H1 (cell line): ENCODE data around the gene ARNT2. TPM values are rescaled to one million over a fixed set of nuclear protein-coding genes. Genes with fewer than 3 reads are reported as not detected.

Source experiments
- ASH2L ChIP-seq: fragments of 200-600, 300-600 bp; sonication (generic); IDR thresholded peaks from one replicate; pipeline ENCODE4 v1.7.1; 2017; ENCODE audit warnings: low read length
- CHD7 ChIP-seq: fragments of 300-600 bp; sonication (generic); IDR thresholded peaks from 2 replicates; pipeline ENCODE4 v1.7.1; 2012; ENCODE audit warnings: low read length, moderate library complexity, mild to moderate bottlenecking, inconsistent platforms; ENCODE audit not compliant: insufficient replicate concordance
- CTCF ChIP-seq, 3 experiments: IDR thresholded peaks; 1 replicate in 2 of 3; 2 replicates in 1 of 3; pipeline versions ENCODE4 v1.5.1 to v1.6.1; 2011; ENCODE audit warnings: low read length in 3 of 3, mild to moderate bottlenecking in 3 of 3, inconsistent platforms in 2 of 3, low read depth in 1 of 3, moderate library complexity in 1 of 3; ENCODE audit not compliant: insufficient read depth in 1 of 3; ENCODE audit errors: control extremely low read depth in 1 of 3
- EGR1 ChIP-seq: IDR thresholded peaks from 2 replicates; pipeline ENCODE4 v1.6.1; 2011; ENCODE audit warnings: low read depth, low read length, borderline replicate concordance
- NRF1 ChIP-seq: IDR thresholded peaks from 2 replicates; pipeline ENCODE4 v1.6.1; 2011; ENCODE audit warnings: mild to moderate bottlenecking, low read depth, low read length, improper control_type of control experiment
- PHF8 ChIP-seq: fragments of 200-600 bp; sonication (generic); conservative IDR thresholded peaks from 2 replicates; pipeline ENCODE4 v1.7.1; 2012; ENCODE audit warnings: low read depth, mild to moderate bottlenecking, inconsistent platforms, low read length, moderate library complexity
- RNF2 ChIP-seq: fragments of 200-900, 300-1000 bp; sonication (generic); IDR thresholded peaks from 2 replicates; pipeline ENCODE4 v1.7.1; 2016; ENCODE audit warnings: borderline replicate concordance, low read depth, mild to moderate bottlenecking, antibody characterized with exemption, low read length; ENCODE audit not compliant: poor library complexity, severe bottlenecking; ENCODE audit errors: missing control alignments
- SP4 ChIP-seq: IDR thresholded peaks from 2 replicates; pipeline ENCODE4 v1.6.1; 2012; ENCODE audit warnings: low read length, inconsistent platforms
- TAF7 ChIP-seq: optimal IDR thresholded peaks from 2 replicates; pipeline ENCODE3; 2011; ENCODE audit warnings: low read depth, mild to moderate bottlenecking, inconsistent platforms, low read length, moderate library complexity, borderline replicate concordance
- polyA plus RNA-seq, 7 experiments: library from polyadenylated mRNA; depleted of rRNA in 3 of 7; stranded (reverse) in 5 of 7; unstranded in 2 of 7; fragments of >200 nt in 5 of 7; fragments of 200-250 nt in 2 of 7; gene quantifications; 1 replicate in 5 of 7; 2 replicates in 1 of 7; 4 replicates in 1 of 7; pipeline versions ENCODE4 v1.2.1 to v1.2.3, GENCODE V29; 2011 to 2013; ENCODE audit warnings: missing spikeins in 2 of 7, mixed read lengths in 2 of 7
- total RNA-seq: library from RNA; stranded (reverse); fragmentation: NEBNext Ultra II Directional; extraction: Animal tissue kit (Norgen Biotek cat#: 25700); gene quantifications from 2 replicates; pipeline ENCODE4 v1.2.1, GENCODE V29; 2021

ARNT2 gene
- total and polyA plus RNA-seq, 2 of the 8 experiments (the other 6 are each of a cell fraction or from before 2014, with no cell fraction given) = 9.5 to 14.6 TPM

GRCh38 chr15:80531388-80531787 lies 127.2 kb downstream of the ARNT2 start (continued):
- TF ChIP-seq CHD7 (no peak), PHF8 (no peak), TAF7 (no peak), ASH2L (no peak), CTCF (IDR thresholded peaks at IDR 0.05; ENCODE audit: control extremely low read depth in 1 of 3, insufficient read depth in 1 of 3, low read depth in 1 of 3, low read length in 3 of 3) (no peak), RNF2 (no peak), SP4 (no peak), EGR1 (no peak), NRF1 (no peak)
